Measurements from ENCODE around the gene ZNF777. TPM values are rescaled to one million over a fixed set of nuclear protein-coding genes. Genes with fewer than 3 reads are reported as not detected.
A peak's percentile ranks its signal among the peaks of the same experiment; 100 is the strongest.

ZNF777 gene
- total RNA-seq, 1 donor from 2014 or later: 20.0 TPM

DNA sequence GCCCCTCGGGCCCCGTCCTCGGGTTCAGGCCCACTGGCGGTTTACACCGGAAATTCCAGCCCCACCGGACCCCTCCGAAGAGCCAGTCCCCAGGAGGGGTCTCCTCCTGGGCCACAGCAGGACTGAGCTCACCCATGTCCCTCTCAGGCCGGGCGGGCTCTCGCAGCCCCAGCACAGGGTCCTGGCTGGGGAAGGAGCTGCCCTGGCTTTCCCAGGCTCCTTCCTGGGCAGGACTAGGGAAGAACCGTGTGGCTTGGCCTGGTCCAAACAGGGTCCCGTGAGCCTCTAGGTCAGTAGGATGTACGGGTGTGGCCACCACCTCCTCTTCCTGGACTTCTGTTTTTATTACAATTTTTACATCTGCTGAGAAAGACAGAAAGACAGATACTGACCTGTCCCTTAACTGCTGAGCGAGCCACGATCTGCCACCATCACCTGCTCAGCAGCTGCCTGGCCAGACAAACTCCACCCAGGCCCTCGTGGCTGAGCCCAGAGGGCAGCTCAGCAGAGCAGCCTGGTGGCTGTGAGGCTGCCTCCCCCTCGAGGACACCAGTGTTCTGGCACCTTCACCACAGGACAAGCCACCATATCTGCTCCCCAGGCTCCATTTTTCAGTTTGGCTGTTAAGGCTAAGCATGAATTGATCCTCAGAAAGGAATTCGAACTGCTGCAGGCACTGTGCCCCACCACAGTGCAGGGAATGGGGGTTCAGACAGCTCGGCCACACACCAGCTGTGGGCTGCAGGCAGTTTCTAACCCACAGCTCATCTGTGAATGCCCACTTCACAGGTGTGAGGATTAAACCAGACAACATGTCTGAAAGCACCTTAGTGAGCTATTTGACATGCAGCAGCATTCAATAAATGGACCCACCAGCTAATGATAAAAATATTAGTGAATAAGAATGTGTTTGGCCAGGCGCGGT, 14.5 kb upstream of the ZNF777 start:
- H3K36me3 Mint-ChIP-seq: peaks cover 77% of the 10 kb centered on the region
- no peaks in the 10 kb centered on the region for H3K4me1 Mint-ChIP-seq
- no peak for DNase-seq (ENCODE audit: low spot score in 2 of 2, unreplicated experiment in 2 of 2)
- no peaks in the 10 kb centered on the region for H3K27me3 Mint-ChIP-seq (ENCODE audit: low read depth)
- peaks cover 23% of the 10 kb centered on the region for H3K9me3 Mint-ChIP-seq
- TF ChIP-seq, protein P1, sequence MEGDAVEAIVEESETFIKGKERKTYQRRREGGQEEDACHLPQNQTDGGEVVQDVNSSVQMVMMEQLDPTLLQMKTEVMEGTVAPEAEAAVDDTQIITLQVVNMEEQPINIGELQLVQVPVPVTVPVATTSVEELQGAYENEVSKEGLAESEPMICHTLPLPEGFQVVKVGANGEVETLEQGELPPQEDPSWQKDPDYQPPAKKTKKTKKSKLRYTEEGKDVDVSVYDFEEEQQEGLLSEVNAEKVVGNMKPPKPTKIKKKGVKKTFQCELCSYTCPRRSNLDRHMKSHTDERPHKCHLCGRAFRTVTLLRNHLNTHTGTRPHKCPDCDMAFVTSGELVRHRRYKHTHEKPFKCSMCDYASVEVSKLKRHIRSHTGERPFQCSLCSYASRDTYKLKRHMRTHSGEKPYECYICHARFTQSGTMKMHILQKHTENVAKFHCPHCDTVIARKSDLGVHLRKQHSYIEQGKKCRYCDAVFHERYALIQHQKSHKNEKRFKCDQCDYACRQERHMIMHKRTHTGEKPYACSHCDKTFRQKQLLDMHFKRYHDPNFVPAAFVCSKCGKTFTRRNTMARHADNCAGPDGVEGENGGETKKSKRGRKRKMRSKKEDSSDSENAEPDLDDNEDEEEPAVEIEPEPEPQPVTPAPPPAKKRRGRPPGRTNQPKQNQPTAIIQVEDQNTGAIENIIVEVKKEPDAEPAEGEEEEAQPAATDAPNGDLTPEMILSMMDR (IDR thresholded peaks at IDR 0.05; ENCODE audit: unreplicated experiment): no peak
- H3K27ac Mint-ChIP-seq: no peak overlapping the region
- H3K4me3 Mint-ChIP-seq: no peak overlapping the region

DNA sequence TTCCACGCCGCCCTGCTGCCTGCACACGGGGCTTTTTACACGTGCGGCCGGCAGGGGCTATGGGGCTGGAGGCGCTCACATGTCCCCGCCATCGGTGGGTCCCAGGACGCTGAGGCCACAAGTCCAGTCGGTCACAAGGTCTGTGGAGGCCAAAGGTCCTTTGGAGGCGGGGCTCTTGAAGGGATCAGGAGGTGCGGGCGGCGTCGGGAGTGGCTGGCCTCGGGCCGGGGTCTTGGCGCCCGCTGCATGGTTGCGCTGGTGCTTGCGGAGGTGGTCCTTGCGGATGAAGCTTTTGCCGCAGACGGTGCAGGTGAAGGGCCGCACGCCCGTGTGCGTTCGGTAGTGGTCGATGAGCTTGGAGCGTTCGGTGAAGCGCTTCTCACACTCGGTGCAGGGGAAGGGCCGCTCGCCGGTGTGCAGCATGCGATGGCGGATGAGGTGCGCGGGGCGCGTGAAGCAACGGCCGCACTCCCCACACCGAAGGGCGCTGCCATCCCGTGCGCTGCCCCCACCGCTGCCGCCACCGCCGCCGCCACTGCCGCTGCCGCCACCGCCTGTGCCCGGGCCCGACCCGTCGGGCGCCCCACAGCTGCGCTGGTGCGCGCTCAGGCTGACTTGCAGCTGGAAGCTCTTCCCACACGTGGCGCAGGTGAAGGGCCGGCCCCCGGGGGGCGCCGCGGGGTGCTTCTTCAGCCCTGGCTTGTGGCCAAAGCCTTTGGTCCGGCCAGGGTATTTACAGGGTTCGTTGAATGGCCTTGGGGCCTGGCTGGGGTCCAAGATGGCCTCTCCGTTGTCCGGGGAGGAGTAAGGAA, 13.7 kb upstream of the ZNF777 start:
- Mint-ChIP-seq H3K9me3 (peaks cover 25% of the 10 kb centered on the region), H3K27ac (no peak overlapping the region), H3K27me3 (ENCODE audit: low read depth) (no peaks in the 10 kb centered on the region), H3K4me1 (no peaks in the 10 kb centered on the region), H3K4me3 (no peak overlapping the region), H3K36me3 (peaks cover 77% of the 10 kb centered on the region)
- DNase-seq (ENCODE audit: low spot score in 2 of 2, unreplicated experiment in 2 of 2): no peak
- TF ChIP-seq, protein P1 (IDR thresholded peaks at IDR 0.05; ENCODE audit: unreplicated experiment): peak; percentile 21

DNA sequence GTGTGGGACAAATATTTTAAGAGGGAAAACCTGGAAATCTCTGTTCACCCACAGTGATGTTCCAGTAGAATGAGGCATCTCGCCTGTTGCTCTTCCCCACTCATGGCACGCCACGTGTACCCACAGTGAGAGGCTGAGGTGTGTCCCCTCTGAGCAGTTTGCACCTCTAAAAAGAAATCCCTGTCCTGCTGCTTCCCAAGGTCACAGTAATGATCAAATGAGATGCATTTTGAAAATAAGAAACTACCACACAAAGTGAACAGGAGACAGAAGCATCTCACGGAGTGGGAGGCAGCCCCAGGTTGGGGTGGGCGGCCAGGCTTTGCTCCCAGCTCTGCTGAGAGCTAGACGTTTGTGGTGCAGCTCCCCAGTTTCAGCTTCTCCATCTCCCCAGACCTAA, 12.4 kb upstream of the ZNF777 start:
- H3K9me3 Mint-ChIP-seq: peaks cover 17% of the 10 kb centered on the region
- H3K4me1 Mint-ChIP-seq: no peaks in the 10 kb centered on the region
- peaks cover 64% of the 10 kb centered on the region for H3K36me3 Mint-ChIP-seq
- H3K27ac Mint-ChIP-seq: no peak overlapping the region
- no peak overlapping the region for H3K4me3 Mint-ChIP-seq
- TF ChIP-seq, protein P1 (IDR thresholded peaks at IDR 0.05; ENCODE audit: unreplicated experiment): no peak
- no peak for DNase-seq (ENCODE audit: low spot score in 2 of 2, unreplicated experiment in 2 of 2)
- H3K27me3 Mint-ChIP-seq (ENCODE audit: low read depth): no peaks in the 10 kb centered on the region

DNA sequence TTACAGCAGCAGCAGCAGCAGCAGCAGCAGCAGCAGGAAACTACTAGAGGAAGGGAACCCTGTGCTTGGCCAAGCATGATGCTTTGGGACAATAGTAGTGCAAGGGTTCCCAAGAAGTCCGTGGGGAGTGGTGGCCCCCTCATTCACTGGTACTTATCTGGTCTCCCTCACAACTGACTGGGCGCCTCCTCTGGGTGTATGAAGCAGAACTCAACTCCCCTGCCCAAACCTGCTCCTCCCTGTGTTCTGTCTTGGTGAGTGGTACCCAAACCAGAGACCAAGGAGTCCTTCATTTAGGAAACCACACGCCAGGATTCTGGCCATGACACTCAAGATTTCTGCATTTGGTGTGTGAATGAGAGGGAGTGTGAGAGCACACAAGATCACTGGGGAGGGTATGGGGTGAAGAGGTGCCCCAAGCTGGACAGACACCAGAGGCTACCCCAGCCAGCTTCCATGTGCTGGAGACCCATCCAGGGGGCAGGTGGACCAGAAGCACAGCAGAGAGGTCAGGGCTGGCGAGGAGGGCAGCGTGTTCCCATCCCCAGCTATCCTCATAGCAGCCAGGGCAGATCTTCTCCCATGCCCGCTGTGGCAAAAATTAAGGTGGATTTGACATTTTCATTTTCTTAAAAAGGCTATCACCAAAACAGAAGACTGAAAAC, 10.6 kb upstream of the ZNF777 start:
- peaks cover 51% of the 10 kb centered on the region for H3K36me3 Mint-ChIP-seq
- H3K4me1 Mint-ChIP-seq: no peaks in the 10 kb centered on the region
- H3K27me3 Mint-ChIP-seq (ENCODE audit: low read depth): no peaks in the 10 kb centered on the region
- no peak for DNase-seq (ENCODE audit: low spot score in 2 of 2, unreplicated experiment in 2 of 2)
- H3K4me3 Mint-ChIP-seq: no peak overlapping the region
- H3K9me3 Mint-ChIP-seq: peaks cover 32% of the 10 kb centered on the region
- TF ChIP-seq, protein P1 (IDR thresholded peaks at IDR 0.05; ENCODE audit: unreplicated experiment): no peak
- H3K27ac Mint-ChIP-seq: no peak overlapping the region

GRCh38 chr7:149469806-149470205, 8.9 kb upstream of the ZNF777 start:
- DNase-seq (ENCODE audit: low spot score in 2 of 2, unreplicated experiment in 2 of 2): no peak
- TF ChIP-seq, protein P1 (IDR thresholded peaks at IDR 0.05; ENCODE audit: unreplicated experiment): no peak
- H3K27ac Mint-ChIP-seq: no peak overlapping the region
- peaks cover 43% of the 10 kb centered on the region for H3K36me3 Mint-ChIP-seq
- no peaks in the 10 kb centered on the region for H3K27me3 Mint-ChIP-seq (ENCODE audit: low read depth)
- H3K4me3 Mint-ChIP-seq: no peak overlapping the region
- H3K4me1 Mint-ChIP-seq: no peaks in the 10 kb centered on the region
- peaks cover 43% of the 10 kb centered on the region for H3K9me3 Mint-ChIP-seq
